K562 (cell line): Measurements from ENCODE around the gene GPR142. TPM values are rescaled to one million over a fixed set of nuclear protein-coding genes. Genes with fewer than 3 reads are reported as not detected.

ENCODE experiments used
- ATAC-seq: fragments of 200-7000 bp; cut with Tn5 transposase; 3 replicates; pipeline ENCODE4 v1.9.1; 2020; ENCODE audit warnings: moderate library complexity
- BruUV-seq: library from RNA; stranded (reverse); fragments of 400-500 nt; replicated peaks from 2 replicates; lab custom pipeline; 2021; lab: Mats Ljungman, UMichigan
- CTCF ChIA-PET: fragments of 300-600 bp; formaldehyde crosslinking; extraction: SDS; loops from one replicate; lab custom pipeline; 2021; ENCODE audit warnings: low intra/inter-chr PET ratio; lab: Yijun Ruan, JAX
- POLR2A ChIA-PET: fragments of 300-600, 350-650 bp; sonication (Branson Sonifier 250); formaldehyde crosslinking; extraction: SDS; loops from one replicate; lab custom pipeline; 2021; ENCODE audit warnings: antibody characterized with exemption, inconsistent platforms; lab: Yijun Ruan, JAX
- DNase-seq, 4 experiments: peaks; one replicate each; pipeline versions ENCODE4 v3.0.0 to v3.0.0-alpha.2; 2011 to 2018; ENCODE audit warnings: low spot score in 3 of 4, mixed read lengths in 3 of 4; ENCODE audit errors: extremely low read depth in 1 of 4
- FAIRE-seq: peaks from 2 replicates; lab custom pipeline; 2011; peaks lifted over from hg19 to GRCh38; lab: Jason Lieb, UNC
- H2AFZ ChIP-seq: 2 replicates; pipeline ENCODE4 v1.6.0; 2011; ENCODE audit warnings: low read depth, low read length, control low read depth, inconsistent platforms
- H3K27ac ChIP-seq: fragments of 200-600 bp; 3 replicates; pipeline ENCODE4 v1.8.0; 2011; ENCODE audit warnings: low read depth, mild to moderate bottlenecking, control low read depth, inconsistent platforms, low read length, moderate library complexity, mixed read lengths; ENCODE audit errors: extremely low read depth
- H3K27me3 ChIP-seq, 2 experiments: fragments of 300-600 bp in 1 of 2; 2 replicates in 1 of 2; 3 replicates in 1 of 2; pipeline versions ENCODE4 v1.6.0 to v1.8.0; 2011; ENCODE audit warnings: inconsistent platforms in 2 of 2, low read length in 2 of 2, mild to moderate bottlenecking in 1 of 2, mixed read lengths in 1 of 2, moderate library complexity in 1 of 2; ENCODE audit not compliant: control insufficient read depth in 2 of 2, insufficient read depth in 2 of 2
- H3K36me3 ChIP-seq: fragments of 300-600 bp; 3 replicates; pipeline ENCODE4 v1.8.0; 2011; ENCODE audit warnings: mild to moderate bottlenecking, low read length, inconsistent platforms; ENCODE audit not compliant: control insufficient read depth, insufficient read depth
- H3K4me1 ChIP-seq, 2 experiments: fragments of 200-600 bp in 1 of 2; replicated peaks in 1 of 2; 2 replicates in 1 of 2; 3 replicates in 1 of 2; pipeline versions ENCODE4 v1.5.1 to v1.8.0; 2011; ENCODE audit warnings: inconsistent platforms in 2 of 2, low read length in 2 of 2, mild to moderate bottlenecking in 1 of 2, mixed read lengths in 1 of 2, moderate library complexity in 1 of 2; ENCODE audit not compliant: control insufficient read depth in 2 of 2, insufficient read depth in 2 of 2
- H3K4me2 ChIP-seq: 2 replicates; pipeline ENCODE4 v1.6.1; 2011; ENCODE audit warnings: low read length, control low read depth, inconsistent platforms, mixed read lengths; ENCODE audit not compliant: insufficient read depth
- H3K4me3 ChIP-seq: fragments of 200-600 bp; sonication (generic), shearing (Covaris generic); 2 replicates; pipeline ENCODE4 v1.5.1; 2016; ENCODE audit warnings: control low read depth, inconsistent platforms
- H3K79me2 ChIP-seq: fragments of 200-600 bp; 3 replicates; pipeline ENCODE4 v1.8.0; 2011; ENCODE audit warnings: low read length, inconsistent platforms; ENCODE audit not compliant: control insufficient read depth, insufficient read depth
- H3K9ac ChIP-seq, 2 experiments: 2 replicates each; pipeline versions ENCODE4 v1.6.0 to v1.6.1; 2011; ENCODE audit warnings: low read depth in 2 of 2, low read length in 2 of 2, control low read depth in 1 of 2, inconsistent platforms in 1 of 2, mild to moderate bottlenecking in 1 of 2, mixed read lengths in 1 of 2; ENCODE audit not compliant: insufficient read depth in 1 of 2
- H3K9me1 ChIP-seq: one replicate; pipeline ENCODE4 v1.6.0; 2011; ENCODE audit warnings: inconsistent platforms, mild to moderate bottlenecking, low read length, moderate library complexity; ENCODE audit not compliant: control insufficient read depth, insufficient read depth
- H3K9me3 ChIP-seq: replicated peaks from 2 replicates; pipeline ENCODE4 v1.5.1; 2011; ENCODE audit warnings: low read depth, low read length, inconsistent platforms; ENCODE audit not compliant: control insufficient read depth, insufficient read depth
- H4K20me1 ChIP-seq: replicated peaks from 2 replicates; pipeline ENCODE4 v1.6.1; 2011; ENCODE audit warnings: low read length, inconsistent platforms, mixed read lengths; ENCODE audit not compliant: control insufficient read depth, insufficient read depth
- BRCA1 ChIP-seq, 2 experiments: fragments of 450-650 bp in 1 of 2; sonication (generic) in 1 of 2; formaldehyde crosslinking in 1 of 2; IDR thresholded peaks; 2 replicates each; pipeline versions ENCODE4 v1.5.0 to v1.6.1; 2017 to 2020; ENCODE audit warnings: mild to moderate bottlenecking in 1 of 2, missing genetic modification reagents in 1 of 2
- CBFA2T2 ChIP-seq: fragments of 450-650 bp; conservative IDR thresholded peaks from 2 replicates; pipeline ENCODE4 v1.6.1; 2017; ENCODE audit warnings: mild to moderate bottlenecking
- HCFC1 ChIP-seq: IDR thresholded peaks from 2 replicates; pipeline ENCODE4 v1.6.1; 2012; ENCODE audit warnings: low read depth, low read length, improper control_type of control experiment
- MCM3 ChIP-seq: fragments of 450-650 bp; IDR thresholded peaks from 2 replicates; pipeline ENCODE4 v1.6.1; 2016
- NFXL1 ChIP-seq: fragments of 450-650 bp; formaldehyde crosslinking; IDR thresholded peaks from 2 replicates; pipeline ENCODE4 v1.4.0; 2021; ENCODE audit warnings: mild to moderate bottlenecking
- NFYB ChIP-seq: IDR thresholded peaks from 2 replicates; pipeline ENCODE4 v1.6.1; 2011; ENCODE audit warnings: mild to moderate bottlenecking, moderate library complexity; ENCODE audit not compliant: insufficient read length; ENCODE audit errors: extremely low read depth
- RAD51 ChIP-seq: fragments of 450-650 bp; IDR thresholded peaks from 2 replicates; pipeline ENCODE4 v1.7.1; 2016; ENCODE audit warnings: low read depth, mild to moderate bottlenecking, borderline replicate concordance
- SIX5 ChIP-seq, 2 experiments: IDR thresholded peaks; 2 replicates each; pipeline ENCODE4 v1.6.1; 2011; ENCODE audit warnings: low read length in 2 of 2, borderline replicate concordance in 1 of 2, low read depth in 1 of 2, mild to moderate bottlenecking in 1 of 2, moderate library complexity in 1 of 2; ENCODE audit not compliant: insufficient read depth in 1 of 2
- ZNF143 ChIP-seq: sonication (generic); formaldehyde crosslinking; IDR thresholded peaks from 2 replicates; pipeline ENCODE4 v1.9.0; 2022; ENCODE audit warnings: mild to moderate bottlenecking, missing genetic modification reagents
- ZNF780A ChIP-seq: fragments of 250-450 bp; sonication (Bioruptor Pico); IDR thresholded peaks from 2 replicates; pipeline ENCODE4 v1.5.0; 2021; ENCODE audit warnings: mild to moderate bottlenecking
- WGBS: fragments of 100-300 bp; shearing (Covaris generic); methylation state at CpG from one replicate; pipeline ENCODE4 v1.1.6; 2016; ENCODE audit warnings: low coverage, mixed read lengths; ENCODE audit not compliant: insufficient coverage; ENCODE audit errors: missing lambda C conversion rate; 5-methylcytosine and 5-hydroxymethylcytosine counted together
- in situ Hi-C: fragments of 300-500 bp; cut with MboI; formaldehyde crosslinking; loops from 4 replicates; pipeline ENCODE4 v1.15.0; 2018; ENCODE audit warnings: inconsistent platforms, mixed read lengths
- intact Hi-C: fragments of 100-400 bp; cut with micrococcal nuclease; formaldehyde crosslinking; loops from 2 replicates; pipeline ENCODE4 v1.14.2; 2022
- polyA plus RNA-seq, 8 experiments: library from polyadenylated mRNA; depleted of rRNA in 4 of 8; stranded (reverse) in 5 of 8; unstranded in 3 of 8; fragments of >200 nt; fragmentation: Nextera tagmentation in 2 of 8; fragmentation: Illumina TruSeq in 1 of 8; extraction: Ambion mirVana in 2 of 8; extraction: Trizol in 1 of 8; gene quantifications; 2 replicates each; pipeline versions ENCODE4 v1.2.1 to v1.2.3, GENCODE V29; 2011 to 2014; ENCODE audit warnings: inconsistent platforms in 1 of 8, missing spikeins in 1 of 8
- total RNA-seq, 7 experiments: library from RNA; depleted of rRNA in 6 of 7; stranded (reverse); fragments of >200 nt in 6 of 7; fragmentation: Illumina TruSeq in 2 of 7; extraction: Trizol in 2 of 7; gene quantifications; 2 replicates each; pipeline versions ENCODE4 v1.2.1 to v1.2.3, GENCODE V29; 2011 to 2021; ENCODE audit warnings: low replicate concordance in 1 of 7
- TF ChIP-seq, protein P1 (sequence below): sonication (generic); formaldehyde crosslinking; IDR thresholded peaks from 2 replicates; pipeline ENCODE4 v1.9.0; 2022; ENCODE audit warnings: mild to moderate bottlenecking, missing genetic modification reagents
- TF ChIP-seq, protein P2 (sequence below): sonication (generic); formaldehyde crosslinking; IDR thresholded peaks from 2 replicates; pipeline ENCODE4 v1.5.0; 2020; ENCODE audit warnings: missing genetic modification reagents

The GPR142 gene
- total and polyA plus RNA-seq, 9 of the 15 experiments (the other 6 are each of a cell fraction or from before 2014, with no cell fraction given): not detected

DNA sequence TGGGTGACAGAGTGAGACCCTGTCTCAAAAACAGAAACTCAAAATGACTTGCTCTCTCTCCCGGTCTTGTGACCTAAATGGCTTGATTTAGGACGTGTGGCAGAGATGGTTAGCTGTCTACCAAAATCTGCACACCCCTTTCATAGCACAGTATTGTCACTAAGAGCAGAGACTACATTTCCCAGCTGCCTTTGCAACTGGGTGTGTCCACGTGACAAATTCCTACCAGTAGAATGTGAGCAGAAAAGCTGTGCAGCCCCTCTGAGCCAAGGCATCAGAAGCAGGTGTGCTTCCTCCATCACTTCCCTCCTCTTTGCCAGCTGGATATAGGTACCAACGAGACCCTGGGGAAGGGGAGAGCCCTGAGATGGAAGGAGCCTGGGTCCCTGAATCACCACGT, 25.5 kb downstream of the GPR142 start:
- peak; percentile 18 to 61 (median 44) for DNase-seq
- ChIA-PET CTCF (interaction anchor here (1.5 kb wide), 1 partner anchor 14 kb away, joined by 3 read pairs; no protein-coding TSS in a partner anchor), POLR2A (no interaction called here)
- H3K4me2 ChIP-seq: 0 out of 2 replicates have a peak overlapping the region, but pooled peaks have one; percentile 11
- H3K4me3 ChIP-seq: no peak overlapping the region
- FAIRE-seq: peak; percentile 52
- BruUV-seq: no TSS peak
- H3K4me1 ChIP-seq: peaks cover 0 to 11% of the 10 kb centered on the region in 2 experiments; a peak in 3 of 5 replicates
- ATAC-seq: peak; percentile 83
- H3K36me3 ChIP-seq: no peaks in the 10 kb centered on the region
- H3K9ac ChIP-seq: no peak overlapping the region
- no peaks in the 10 kb centered on the region for H3K79me2 ChIP-seq
- TF ChIP-seq CBFA2T2: peak; percentile 37; the same call in 1 of the 2 replicates
- TF ChIP-seq NFXL1: no peak
- peak; percentile 84 for TF ChIP-seq ZNF143 (CRISPR knock-in tag)
- TF ChIP-seq RAD51: peak; percentile 86
- TF ChIP-seq, protein P1, sequence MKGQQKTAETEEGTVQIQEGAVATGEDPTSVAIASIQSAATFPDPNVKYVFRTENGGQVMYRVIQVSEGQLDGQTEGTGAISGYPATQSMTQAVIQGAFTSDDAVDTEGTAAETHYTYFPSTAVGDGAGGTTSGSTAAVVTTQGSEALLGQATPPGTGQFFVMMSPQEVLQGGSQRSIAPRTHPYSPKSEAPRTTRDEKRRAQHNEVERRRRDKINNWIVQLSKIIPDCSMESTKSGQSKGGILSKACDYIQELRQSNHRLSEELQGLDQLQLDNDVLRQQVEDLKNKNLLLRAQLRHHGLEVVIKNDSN: peak; percentile 92
- peak; percentile 61 for TF ChIP-seq NFYB
- TF ChIP-seq, protein P2, sequence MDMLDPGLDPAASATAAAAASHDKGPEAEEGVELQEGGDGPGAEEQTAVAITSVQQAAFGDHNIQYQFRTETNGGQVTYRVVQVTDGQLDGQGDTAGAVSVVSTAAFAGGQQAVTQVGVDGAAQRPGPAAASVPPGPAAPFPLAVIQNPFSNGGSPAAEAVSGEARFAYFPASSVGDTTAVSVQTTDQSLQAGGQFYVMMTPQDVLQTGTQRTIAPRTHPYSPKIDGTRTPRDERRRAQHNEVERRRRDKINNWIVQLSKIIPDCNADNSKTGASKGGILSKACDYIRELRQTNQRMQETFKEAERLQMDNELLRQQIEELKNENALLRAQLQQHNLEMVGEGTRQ (CRISPR knock-in tag): peak; percentile 91
- no peak for TF ChIP-seq BRCA1 (IDR thresholded peaks at IDR 0.05)
- no peak for TF ChIP-seq BRCA1 (CRISPR knock-in tag; IDR thresholded peaks at IDR 0.05)
- TF ChIP-seq SIX5 (IDR thresholded peaks at IDR 0.05; ENCODE audit: borderline replicate concordance in 1 of 2, insufficient read depth in 1 of 2, low read depth in 1 of 2, low read length in 2 of 2): peak; percentile 56 to 64; a peak in 3 of 4 replicates
- TF ChIP-seq ZNF780A (CRISPR knock-in tag): no peak
- TF ChIP-seq MCM3: no peak
- TF ChIP-seq HCFC1: peak; percentile 82
- intact Hi-C loops (no loop called here), in situ Hi-C loops (no loop called here)
- no peak overlapping the region for H3K27ac ChIP-seq
- WGBS: 0% methylated on average over 5 of the region's 5 CpGs
- no peaks in the 10 kb centered on the region for H3K9me1 ChIP-seq
- H4K20me1 ChIP-seq: no peaks in the 10 kb centered on the region
- H3K27me3 ChIP-seq: peaks cover 12 to 17% of the 10 kb centered on the region in 2 experiments
- H3K9me3 ChIP-seq: no peaks in the 10 kb centered on the region; the same call in 1 of the 2 replicates
- H2AFZ ChIP-seq: peak overlapping the region; percentile 62; the same call in 1 of the 2 replicates
